ENCODE data around the gene CARD11.

The CARD11 gene

DNA sequence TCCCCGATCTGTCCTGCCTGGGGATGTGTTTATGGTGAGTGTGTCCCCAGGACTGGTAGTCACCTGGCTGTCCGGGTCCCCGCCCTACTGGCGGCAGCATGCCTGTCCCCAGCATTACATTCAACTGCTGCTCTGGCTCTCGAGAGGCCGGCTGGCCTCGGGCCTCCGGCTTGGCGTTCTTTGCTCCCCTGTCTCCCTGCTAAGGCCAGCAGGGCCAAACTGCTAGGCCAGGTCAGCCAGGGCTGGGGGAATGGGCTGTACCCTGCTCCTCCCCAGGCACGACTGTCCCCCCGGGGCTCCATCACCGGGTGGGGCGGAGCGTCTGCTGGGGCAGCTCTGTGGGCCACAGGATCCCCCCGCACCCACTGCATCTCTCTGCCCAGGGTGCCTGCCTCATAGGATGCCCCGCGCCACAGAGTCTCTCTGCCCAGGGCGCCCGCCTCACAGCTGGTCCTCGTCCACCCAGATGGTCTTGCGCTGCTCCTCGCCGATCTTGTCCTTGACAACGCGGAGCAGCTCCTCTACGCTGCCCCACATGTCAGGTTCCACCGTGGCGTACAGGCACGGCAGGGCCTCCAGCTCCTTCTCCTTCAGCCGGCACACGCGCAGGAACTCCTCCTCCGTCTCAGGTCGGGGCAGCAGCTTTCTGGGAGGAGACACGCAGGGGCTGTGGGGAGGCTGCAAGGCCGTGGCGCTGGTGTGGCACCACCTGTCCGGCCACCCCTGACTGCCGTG, 137.3 kb downstream of the CARD11 start:
- no peak overlapping the region for H3K4me3 ChIP-seq (ENCODE audit: low read depth, low read length)
- no peak for DNase-seq (ENCODE audit: low read depth)
- TF ChIP-seq, protein P1, sequence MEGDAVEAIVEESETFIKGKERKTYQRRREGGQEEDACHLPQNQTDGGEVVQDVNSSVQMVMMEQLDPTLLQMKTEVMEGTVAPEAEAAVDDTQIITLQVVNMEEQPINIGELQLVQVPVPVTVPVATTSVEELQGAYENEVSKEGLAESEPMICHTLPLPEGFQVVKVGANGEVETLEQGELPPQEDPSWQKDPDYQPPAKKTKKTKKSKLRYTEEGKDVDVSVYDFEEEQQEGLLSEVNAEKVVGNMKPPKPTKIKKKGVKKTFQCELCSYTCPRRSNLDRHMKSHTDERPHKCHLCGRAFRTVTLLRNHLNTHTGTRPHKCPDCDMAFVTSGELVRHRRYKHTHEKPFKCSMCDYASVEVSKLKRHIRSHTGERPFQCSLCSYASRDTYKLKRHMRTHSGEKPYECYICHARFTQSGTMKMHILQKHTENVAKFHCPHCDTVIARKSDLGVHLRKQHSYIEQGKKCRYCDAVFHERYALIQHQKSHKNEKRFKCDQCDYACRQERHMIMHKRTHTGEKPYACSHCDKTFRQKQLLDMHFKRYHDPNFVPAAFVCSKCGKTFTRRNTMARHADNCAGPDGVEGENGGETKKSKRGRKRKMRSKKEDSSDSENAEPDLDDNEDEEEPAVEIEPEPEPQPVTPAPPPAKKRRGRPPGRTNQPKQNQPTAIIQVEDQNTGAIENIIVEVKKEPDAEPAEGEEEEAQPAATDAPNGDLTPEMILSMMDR (IDR thresholded peaks at IDR 0.05; ENCODE audit: control insufficient read depth, extremely low read depth, insufficient read depth): no peak

DNA sequence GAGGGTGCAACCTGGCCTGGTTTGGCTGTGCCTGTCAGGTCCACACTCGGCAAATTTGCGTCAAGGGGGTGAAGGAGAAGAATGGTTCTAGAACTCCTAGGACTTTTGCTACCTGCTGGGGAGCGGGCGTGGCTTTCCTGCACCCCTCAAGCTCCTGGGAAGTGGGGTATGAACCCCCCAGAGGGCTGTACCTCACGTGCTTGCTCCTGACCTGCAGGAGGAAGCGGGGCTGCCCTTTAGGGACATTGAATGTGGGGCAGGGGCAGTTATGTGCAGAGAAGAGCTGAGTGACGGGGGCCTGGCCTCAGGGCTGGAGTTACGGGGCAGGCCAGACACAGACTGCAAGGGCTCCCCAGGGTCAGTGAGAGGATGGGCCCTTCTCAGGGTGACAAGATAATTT, 138.2 kb downstream of the CARD11 start:
- DNase-seq (ENCODE audit: low read depth): no peak
- H3K4me3 ChIP-seq (ENCODE audit: low read depth, low read length): no peak overlapping the region
- TF ChIP-seq, protein P1 (IDR thresholded peaks at IDR 0.05; ENCODE audit: control insufficient read depth, extremely low read depth, insufficient read depth): no peak

DNA sequence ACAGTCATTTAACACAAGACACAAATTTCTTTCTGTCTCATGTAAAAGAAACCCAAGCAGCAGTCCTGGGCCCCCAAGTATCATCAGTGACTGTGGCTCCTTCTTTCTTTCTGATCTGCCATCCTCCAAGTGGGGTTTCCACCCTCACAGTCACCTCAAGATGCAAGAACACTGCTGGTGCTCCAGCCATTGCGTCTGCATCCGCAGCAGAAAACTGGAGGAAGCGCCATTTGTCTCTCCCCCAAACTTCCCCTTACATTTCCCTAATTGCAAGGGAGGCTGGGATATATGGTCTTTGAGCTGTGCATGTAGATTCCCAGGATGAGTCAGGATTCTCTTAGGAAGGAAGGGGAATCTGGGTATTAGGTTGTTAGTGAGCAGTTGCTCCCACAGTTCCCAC, 138.6 kb downstream of the CARD11 start:
- no peak for DNase-seq (ENCODE audit: low read depth)
- H3K4me3 ChIP-seq (ENCODE audit: low read depth, low read length): no peak overlapping the region
- TF ChIP-seq, protein P1 (IDR thresholded peaks at IDR 0.05; ENCODE audit: control insufficient read depth, extremely low read depth, insufficient read depth): no peak

DNA sequence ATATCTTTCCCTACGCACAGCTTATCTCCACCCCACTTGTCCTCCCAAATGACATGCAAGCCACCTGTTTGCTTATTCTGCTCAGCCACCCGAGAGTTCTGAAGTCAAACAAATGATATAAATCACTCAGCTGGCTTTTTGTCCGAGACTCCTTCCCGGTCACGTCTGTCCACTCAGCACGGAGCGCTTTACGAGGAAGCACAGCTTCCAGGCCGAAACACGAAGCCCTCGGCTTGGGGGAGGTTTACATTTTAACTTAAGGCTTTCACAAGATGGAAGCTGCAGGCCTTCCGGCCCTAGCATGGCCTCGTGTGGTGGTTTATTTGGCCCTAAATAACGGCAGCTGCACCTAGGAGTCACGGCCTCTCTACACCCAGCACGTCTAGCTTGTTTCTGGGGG, 139.5 kb downstream of the CARD11 start:
- no peak overlapping the region for H3K4me3 ChIP-seq (ENCODE audit: low read depth, low read length)
- TF ChIP-seq, protein P1 (IDR thresholded peaks at IDR 0.05; ENCODE audit: control insufficient read depth, extremely low read depth, insufficient read depth): no peak
- DNase-seq (ENCODE audit: low read depth): no peak

DNA sequence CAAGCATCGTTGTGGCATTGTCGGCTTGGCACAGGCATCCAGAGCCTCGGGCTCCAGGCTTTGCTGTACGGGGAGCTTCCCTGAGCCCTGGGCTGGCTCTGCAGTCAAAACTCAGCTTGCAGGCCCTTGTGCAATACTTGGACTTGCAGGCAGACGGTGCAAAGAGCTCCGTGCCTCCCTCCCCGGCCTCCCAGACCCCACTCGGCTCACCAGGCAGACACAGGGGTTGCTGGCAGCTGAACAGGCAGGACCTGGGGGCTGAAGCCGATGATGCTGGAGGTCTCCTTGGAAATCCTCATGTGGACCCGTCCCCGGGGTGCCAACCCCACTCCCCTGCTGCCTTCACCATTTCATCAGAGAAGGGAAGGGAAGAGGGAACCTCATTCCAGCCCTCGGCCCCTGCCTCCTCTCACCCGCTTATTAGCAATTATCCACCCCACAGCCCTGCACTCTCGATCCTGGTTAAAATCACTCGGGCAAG, 139.9 kb downstream of the CARD11 start:
- no peak for DNase-seq (ENCODE audit: low read depth)
- TF ChIP-seq, protein P1 (IDR thresholded peaks at IDR 0.05; ENCODE audit: control insufficient read depth, extremely low read depth, insufficient read depth): no peak
- H3K4me3 ChIP-seq (ENCODE audit: low read depth, low read length): no peak overlapping the region

DNA sequence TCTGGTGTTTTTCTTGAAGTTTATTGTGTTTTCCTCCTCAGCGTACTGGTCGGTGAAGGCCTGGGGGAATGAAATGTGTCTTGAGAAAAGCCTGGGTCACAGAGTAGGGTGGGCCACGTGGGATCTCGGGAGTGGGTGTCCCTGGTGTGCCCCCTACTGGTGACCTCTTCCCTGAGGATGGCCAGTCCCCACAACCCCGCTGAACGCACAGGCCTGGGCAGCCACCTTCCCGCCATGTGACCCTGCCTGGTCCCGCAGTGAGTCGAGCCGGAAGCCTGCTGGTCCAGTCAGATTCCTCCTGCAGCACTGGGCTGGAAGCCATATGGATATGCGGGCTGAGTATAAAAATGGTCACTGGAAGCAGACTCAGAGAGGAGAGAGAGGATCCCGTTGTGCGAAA, 146.6 kb downstream of the CARD11 start:
- TF ChIP-seq, protein P1 (IDR thresholded peaks at IDR 0.05; ENCODE audit: control insufficient read depth, extremely low read depth, insufficient read depth): no peak
- no peak for DNase-seq (ENCODE audit: low read depth)
- no peak overlapping the region for H3K4me3 ChIP-seq (ENCODE audit: low read depth, low read length)

DNA sequence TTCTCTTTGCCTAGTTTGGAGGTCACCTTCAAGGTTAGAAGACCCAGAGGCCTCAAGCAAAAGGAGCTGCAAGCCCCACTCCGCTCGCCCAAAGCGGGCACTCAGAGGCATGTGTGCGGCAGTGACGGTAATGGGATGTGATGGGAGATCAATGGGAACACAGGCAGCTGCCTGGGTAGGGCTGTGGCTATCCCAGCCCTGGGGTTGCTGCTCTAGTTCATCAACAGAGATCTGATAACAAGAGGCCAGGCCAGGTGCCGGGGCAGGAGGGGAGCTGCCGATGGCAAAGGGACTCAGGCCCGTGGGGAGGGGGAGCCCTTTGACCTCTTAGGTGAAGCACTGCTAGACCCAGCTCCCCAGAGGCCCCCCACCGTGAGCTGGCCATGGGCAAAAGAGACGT, 147.5 kb downstream of the CARD11 start:
- no peak for DNase-seq (ENCODE audit: low read depth)
- TF ChIP-seq, protein P1 (IDR thresholded peaks at IDR 0.05; ENCODE audit: control insufficient read depth, extremely low read depth, insufficient read depth): no peak
- no peak overlapping the region for H3K4me3 ChIP-seq (ENCODE audit: low read depth, low read length)

All from LNCaP clone FGC (cell line).